Thyroid gland (tissue), 4 donors: ENCODE data around the gene CIDEA.
"Not testable (repeated sequence)": the region's sequence is repeated elsewhere in the genome, so short reads cannot be mapped to it uniquely, and the experiment has no call there.

Experiments
- POLR2A ChIP-seq, 2 donors: fragments of 450-650 bp; IDR thresholded peaks; one replicate each; pipeline ENCODE4 v1.6.1; 2017; ENCODE audit warnings: antibody characterized with exemption in 2 of 2, mild to moderate bottlenecking in 2 of 2, moderate library complexity in 1 of 2
- TF ChIP-seq, protein P1 (sequence below), 6 experiments: fragments of 200-600 bp in 3 of 6; fragments of 450-650 bp in 3 of 6; sonication (generic) in 3 of 6; IDR thresholded peaks; one replicate each; pipeline ENCODE4 v1.5.1; 2016 to 2019; ENCODE audit warnings: antibody characterized with exemption in 6 of 6, mild to moderate bottlenecking in 2 of 6, inconsistent platforms in 1 of 6, moderate library complexity in 1 of 6

DNA sequence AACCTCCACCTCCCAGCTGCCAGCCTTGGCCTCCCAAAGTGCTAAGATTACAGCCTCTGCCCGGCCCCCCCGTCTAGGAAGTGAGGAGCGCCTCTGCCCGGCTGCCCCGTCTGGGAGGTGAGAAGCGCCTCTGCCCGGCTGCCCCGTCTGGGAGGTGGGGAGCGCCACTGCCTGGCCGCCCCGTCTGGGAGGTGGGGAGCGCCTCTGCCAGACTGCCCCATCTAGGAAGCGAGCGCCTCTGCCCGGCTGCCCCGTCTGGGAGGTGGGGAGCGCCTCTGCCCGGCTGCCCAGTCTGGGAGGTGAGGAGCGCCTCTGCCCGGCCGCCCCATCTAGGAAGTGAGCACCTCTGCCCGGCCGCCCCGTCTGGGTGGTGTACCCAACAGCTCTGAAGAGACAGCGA, 10.9 kb upstream of the CIDEA start:
- TF ChIP-seq POLR2A (IDR thresholded peaks at IDR 0.05): not testable (repeated sequence)
- TF ChIP-seq, protein P1, sequence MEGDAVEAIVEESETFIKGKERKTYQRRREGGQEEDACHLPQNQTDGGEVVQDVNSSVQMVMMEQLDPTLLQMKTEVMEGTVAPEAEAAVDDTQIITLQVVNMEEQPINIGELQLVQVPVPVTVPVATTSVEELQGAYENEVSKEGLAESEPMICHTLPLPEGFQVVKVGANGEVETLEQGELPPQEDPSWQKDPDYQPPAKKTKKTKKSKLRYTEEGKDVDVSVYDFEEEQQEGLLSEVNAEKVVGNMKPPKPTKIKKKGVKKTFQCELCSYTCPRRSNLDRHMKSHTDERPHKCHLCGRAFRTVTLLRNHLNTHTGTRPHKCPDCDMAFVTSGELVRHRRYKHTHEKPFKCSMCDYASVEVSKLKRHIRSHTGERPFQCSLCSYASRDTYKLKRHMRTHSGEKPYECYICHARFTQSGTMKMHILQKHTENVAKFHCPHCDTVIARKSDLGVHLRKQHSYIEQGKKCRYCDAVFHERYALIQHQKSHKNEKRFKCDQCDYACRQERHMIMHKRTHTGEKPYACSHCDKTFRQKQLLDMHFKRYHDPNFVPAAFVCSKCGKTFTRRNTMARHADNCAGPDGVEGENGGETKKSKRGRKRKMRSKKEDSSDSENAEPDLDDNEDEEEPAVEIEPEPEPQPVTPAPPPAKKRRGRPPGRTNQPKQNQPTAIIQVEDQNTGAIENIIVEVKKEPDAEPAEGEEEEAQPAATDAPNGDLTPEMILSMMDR (IDR thresholded peaks at IDR 0.05): not testable (repeated sequence)
